ENCODE results near the gene ALDH7A1.

ALDH7A1 gene

GRCh38 chr5:126594748-126595485 is at the start of gene ALDH7A1:
Gene ALDH7A1 (minus strand): TSS chr5:126595219. CDS start chr5:126595198, 21 bp downstream.
- Histone ChIP-seq H3F3A (ENCODE audit: insufficient read depth, low read length) (no peaks in the 10 kb centered on the region), H3K4me2 (ENCODE audit: low read length) (no peak within 1 kb of the TSS), H3K27me3 (ENCODE audit: insufficient read depth, low read length) (no peaks in the 10 kb centered on the region; the same call in 1 of the 2 replicates), H3K4me1 (ENCODE audit: insufficient read depth, low read length, severe bottlenecking) (no peaks in the 10 kb centered on the region), H3K4me3 (ENCODE audit: low read depth, low read length, poor library complexity, severe bottlenecking) (no peak within 1 kb of the TSS), H2AFZ (ENCODE audit: low read length) (no peak within 1 kb of the TSS), H3K36me3 (ENCODE audit: insufficient read depth, low read length) (no peaks in the 10 kb centered on the region), H4K20me1 (ENCODE audit: insufficient read depth, low read length) (no peaks in the 10 kb centered on the region), H3K27ac (ENCODE audit: low read depth, low read length, poor library complexity, severe bottlenecking) (no peak within 1 kb of the TSS), H3K9me2 (ENCODE audit: low read depth, low read length) (no peaks in the 10 kb centered on the region), H3K79me2 (ENCODE audit: insufficient read depth, low read length) (no peaks in the 10 kb centered on the region), H3K9ac (ENCODE audit: low read length) (no peak within 1 kb of the TSS), H3K9me3 (ENCODE audit: low read length) (no peaks in the 10 kb centered on the region)
- TF ChIP-seq EZH2 (IDR thresholded peaks at IDR 0.05; ENCODE audit: borderline replicate concordance, low read length) (no peak), CTCF (IDR thresholded peaks at IDR 0.05; ENCODE audit: low read length) (no peak)

GRCh38 chr5:126641387-126641786 is 46.4 kb upstream of the ALDH7A1 start:
- H4K20me1 ChIP-seq (ENCODE audit: insufficient read depth, low read length): no peaks in the 10 kb centered on the region
- no peak overlapping the region for H2AFZ ChIP-seq (ENCODE audit: low read length)
- H3K9me2 ChIP-seq (ENCODE audit: low read depth, low read length): no peaks in the 10 kb centered on the region
- H3K4me3 ChIP-seq (ENCODE audit: low read depth, low read length, poor library complexity, severe bottlenecking): no peak overlapping the region
- H3K9ac ChIP-seq (ENCODE audit: low read length): no peak overlapping the region
- TF ChIP-seq CTCF (IDR thresholded peaks at IDR 0.05; ENCODE audit: low read length) (no peak), EZH2 (IDR thresholded peaks at IDR 0.05; ENCODE audit: borderline replicate concordance, low read length) (no peak)
- H3K27me3 ChIP-seq (ENCODE audit: insufficient read depth, low read length): no peaks in the 10 kb centered on the region
- no peaks in the 10 kb centered on the region for H3K9me3 ChIP-seq (ENCODE audit: low read length)
- no peaks in the 10 kb centered on the region for H3F3A ChIP-seq (ENCODE audit: insufficient read depth, low read length)
- no peak overlapping the region for H3K27ac ChIP-seq (ENCODE audit: low read depth, low read length, poor library complexity, severe bottlenecking)
- no peaks in the 10 kb centered on the region for H3K36me3 ChIP-seq (ENCODE audit: insufficient read depth, low read length)
- no peaks in the 10 kb centered on the region for H3K4me1 ChIP-seq (ENCODE audit: insufficient read depth, low read length, severe bottlenecking)
- no peaks in the 10 kb centered on the region for H3K79me2 ChIP-seq (ENCODE audit: insufficient read depth, low read length)
- H3K4me2 ChIP-seq (ENCODE audit: low read length): no peak overlapping the region

DNA sequence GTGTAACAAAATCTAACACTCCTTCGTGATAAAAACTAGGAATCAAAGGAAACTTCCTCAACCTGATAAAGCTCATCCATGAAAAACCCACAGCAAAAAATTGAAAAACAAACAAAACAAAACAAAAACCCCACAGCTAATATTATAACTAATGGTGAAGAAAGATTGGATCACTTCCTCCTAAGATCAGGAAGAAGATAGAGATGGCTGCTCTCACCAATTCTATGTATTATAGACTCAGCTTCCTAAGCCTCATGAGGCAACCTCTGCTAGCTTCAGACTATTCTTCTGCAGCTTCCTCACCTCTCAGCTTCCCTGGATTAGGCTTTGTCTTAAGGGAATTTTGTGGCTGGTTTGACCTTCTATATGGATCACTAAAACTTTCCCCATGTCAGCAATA is 45.8 kb upstream of the ALDH7A1 start:
- no peaks in the 10 kb centered on the region for H4K20me1 ChIP-seq (ENCODE audit: insufficient read depth, low read length)
- no peaks in the 10 kb centered on the region for H3K36me3 ChIP-seq (ENCODE audit: insufficient read depth, low read length)
- H2AFZ ChIP-seq (ENCODE audit: low read length): no peak overlapping the region
- no peak overlapping the region for H3K27ac ChIP-seq (ENCODE audit: low read depth, low read length, poor library complexity, severe bottlenecking)
- H3K79me2 ChIP-seq (ENCODE audit: insufficient read depth, low read length): no peaks in the 10 kb centered on the region
- no peak overlapping the region for H3K4me3 ChIP-seq (ENCODE audit: low read depth, low read length, poor library complexity, severe bottlenecking)
- no peaks in the 10 kb centered on the region for H3K9me3 ChIP-seq (ENCODE audit: low read length)
- no peaks in the 10 kb centered on the region for H3K4me1 ChIP-seq (ENCODE audit: insufficient read depth, low read length, severe bottlenecking)
- TF ChIP-seq EZH2 (IDR thresholded peaks at IDR 0.05; ENCODE audit: borderline replicate concordance, low read length): no peak
- TF ChIP-seq CTCF (IDR thresholded peaks at IDR 0.05; ENCODE audit: low read length): no peak
- no peaks in the 10 kb centered on the region for H3K27me3 ChIP-seq (ENCODE audit: insufficient read depth, low read length)
- H3K4me2 ChIP-seq (ENCODE audit: low read length): no peak overlapping the region
- no peak overlapping the region for H3K9ac ChIP-seq (ENCODE audit: low read length)
- H3K9me2 ChIP-seq (ENCODE audit: low read depth, low read length): no peaks in the 10 kb centered on the region
- no peaks in the 10 kb centered on the region for H3F3A ChIP-seq (ENCODE audit: insufficient read depth, low read length)

Data from OCI-LY1 (cell line).